GM20000 (cell line): ENCODE data around the gene ZMAT5.

Experiments
- DNase-seq: peaks from one replicate; pipeline ENCODE4 v3.0.0; 2012; ENCODE audit warnings: low spot score
- TF ChIP-seq, protein P1 (sequence below): IDR thresholded peaks from 2 replicates; pipeline ENCODE4 v1.5.1; 2012; ENCODE audit warnings: mild to moderate bottlenecking, control low read depth; ENCODE audit errors: extremely low read depth, missing control alignments

The ZMAT5 gene

DNA sequence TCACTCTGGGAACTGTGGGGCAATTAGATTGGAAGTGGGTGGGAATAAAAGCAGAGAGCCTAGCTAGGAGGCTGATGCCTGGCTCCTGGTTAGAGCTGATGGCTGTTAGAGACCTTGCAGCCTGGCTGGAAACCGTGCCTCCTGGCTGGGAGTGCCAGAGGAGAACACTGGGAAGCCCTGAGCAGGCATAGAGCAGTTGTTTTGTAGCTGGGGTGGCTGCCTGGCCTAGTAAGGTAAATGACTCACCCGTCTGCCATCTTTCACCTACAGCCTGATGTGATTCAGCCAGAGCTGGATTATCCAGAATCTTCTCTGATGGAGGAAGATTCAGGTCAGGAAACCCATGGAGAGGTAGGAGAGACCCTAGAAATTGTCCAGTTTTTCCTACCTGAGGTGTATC is 6.4 kb upstream of the ZMAT5 start:
- no peak for DNase-seq
- TF ChIP-seq, protein P1, sequence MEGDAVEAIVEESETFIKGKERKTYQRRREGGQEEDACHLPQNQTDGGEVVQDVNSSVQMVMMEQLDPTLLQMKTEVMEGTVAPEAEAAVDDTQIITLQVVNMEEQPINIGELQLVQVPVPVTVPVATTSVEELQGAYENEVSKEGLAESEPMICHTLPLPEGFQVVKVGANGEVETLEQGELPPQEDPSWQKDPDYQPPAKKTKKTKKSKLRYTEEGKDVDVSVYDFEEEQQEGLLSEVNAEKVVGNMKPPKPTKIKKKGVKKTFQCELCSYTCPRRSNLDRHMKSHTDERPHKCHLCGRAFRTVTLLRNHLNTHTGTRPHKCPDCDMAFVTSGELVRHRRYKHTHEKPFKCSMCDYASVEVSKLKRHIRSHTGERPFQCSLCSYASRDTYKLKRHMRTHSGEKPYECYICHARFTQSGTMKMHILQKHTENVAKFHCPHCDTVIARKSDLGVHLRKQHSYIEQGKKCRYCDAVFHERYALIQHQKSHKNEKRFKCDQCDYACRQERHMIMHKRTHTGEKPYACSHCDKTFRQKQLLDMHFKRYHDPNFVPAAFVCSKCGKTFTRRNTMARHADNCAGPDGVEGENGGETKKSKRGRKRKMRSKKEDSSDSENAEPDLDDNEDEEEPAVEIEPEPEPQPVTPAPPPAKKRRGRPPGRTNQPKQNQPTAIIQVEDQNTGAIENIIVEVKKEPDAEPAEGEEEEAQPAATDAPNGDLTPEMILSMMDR: no peak

DNA sequence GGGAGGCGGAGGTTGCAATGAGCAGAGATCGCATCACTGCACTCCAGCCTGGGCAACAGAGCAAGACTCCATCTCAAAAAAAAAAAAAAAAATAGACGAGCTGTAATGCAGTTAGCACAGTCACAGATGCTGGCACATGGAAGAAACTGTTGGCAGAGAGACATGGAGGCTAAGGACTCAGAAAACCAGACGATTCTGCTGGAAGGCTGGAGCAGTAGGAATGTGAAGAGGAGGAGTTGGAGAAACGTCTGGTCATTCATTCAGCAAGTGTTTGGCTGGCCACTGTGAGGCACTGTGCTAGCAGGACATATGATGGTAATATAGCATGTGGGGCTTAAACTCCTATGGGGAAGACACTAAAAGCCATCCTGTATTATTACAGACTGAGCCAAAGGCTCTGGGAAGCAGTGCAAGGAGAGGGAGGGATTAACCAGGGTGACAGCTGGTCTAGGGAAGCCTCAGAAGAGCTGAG is 5.4 kb upstream of the ZMAT5 start:
- TF ChIP-seq, protein P1: no peak
- no peak for DNase-seq

DNA sequence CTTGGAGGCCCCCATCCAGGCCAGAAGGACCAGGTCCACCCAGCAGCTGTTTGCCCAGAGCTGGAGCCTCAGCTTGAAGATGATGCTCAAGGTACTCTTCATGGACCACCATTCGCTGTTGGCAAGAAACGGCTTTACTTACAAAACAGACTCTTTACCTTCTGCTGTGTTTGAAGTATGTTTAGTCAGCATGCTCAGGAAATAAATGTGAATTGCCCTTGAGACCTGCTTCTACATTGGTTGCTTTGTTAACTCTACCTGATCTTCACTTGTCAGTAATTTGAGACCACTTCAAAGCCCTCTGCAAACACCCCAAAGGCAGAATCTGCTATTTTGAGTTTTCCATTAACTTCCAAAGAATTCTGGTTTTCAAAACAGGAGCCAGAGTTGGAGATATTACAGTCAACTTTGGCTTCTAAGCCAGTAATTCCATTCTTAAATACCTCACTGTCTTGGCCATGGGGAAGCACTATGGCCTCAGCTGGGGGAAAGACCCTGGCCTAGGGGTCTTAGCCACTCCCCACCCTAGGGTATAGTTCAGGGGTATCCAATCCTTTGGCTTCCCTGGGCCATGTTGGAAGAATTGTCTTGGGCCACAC is 3.0 kb upstream of the ZMAT5 start:
- TF ChIP-seq, protein P1: no peak
- DNase-seq: no peak

DNA sequence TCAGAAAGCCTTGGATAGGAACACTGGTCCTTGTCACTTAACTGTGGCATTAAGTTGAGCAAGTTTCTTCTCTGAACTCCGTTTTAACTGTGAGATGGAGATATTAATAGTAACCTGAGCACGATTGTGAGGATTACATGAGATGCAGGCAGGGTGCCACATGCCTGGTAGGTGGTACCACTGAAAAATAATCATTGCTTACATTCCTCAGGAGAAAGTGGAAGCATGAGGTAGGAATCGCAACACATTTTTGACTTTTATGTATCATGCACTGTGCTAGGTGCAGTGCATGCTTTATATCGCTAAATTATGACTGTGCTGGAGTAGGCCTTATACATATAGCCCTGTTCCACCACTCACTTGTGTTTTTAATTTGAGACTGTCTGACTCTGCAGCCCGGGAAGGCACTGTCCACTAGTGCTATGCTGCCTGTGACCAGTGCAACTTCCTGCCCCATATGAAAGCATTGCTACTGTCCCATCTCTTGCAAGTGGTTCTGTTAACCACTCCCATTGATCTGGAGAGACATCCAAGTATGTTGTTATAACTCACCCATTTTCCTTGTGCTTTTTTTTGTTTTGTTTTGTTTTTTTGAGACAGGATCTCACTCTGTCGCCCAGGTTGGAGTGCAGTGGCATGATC is 1.4 kb upstream of the ZMAT5 start:
- TF ChIP-seq, protein P1: no peak
- DNase-seq: no peak

DNA sequence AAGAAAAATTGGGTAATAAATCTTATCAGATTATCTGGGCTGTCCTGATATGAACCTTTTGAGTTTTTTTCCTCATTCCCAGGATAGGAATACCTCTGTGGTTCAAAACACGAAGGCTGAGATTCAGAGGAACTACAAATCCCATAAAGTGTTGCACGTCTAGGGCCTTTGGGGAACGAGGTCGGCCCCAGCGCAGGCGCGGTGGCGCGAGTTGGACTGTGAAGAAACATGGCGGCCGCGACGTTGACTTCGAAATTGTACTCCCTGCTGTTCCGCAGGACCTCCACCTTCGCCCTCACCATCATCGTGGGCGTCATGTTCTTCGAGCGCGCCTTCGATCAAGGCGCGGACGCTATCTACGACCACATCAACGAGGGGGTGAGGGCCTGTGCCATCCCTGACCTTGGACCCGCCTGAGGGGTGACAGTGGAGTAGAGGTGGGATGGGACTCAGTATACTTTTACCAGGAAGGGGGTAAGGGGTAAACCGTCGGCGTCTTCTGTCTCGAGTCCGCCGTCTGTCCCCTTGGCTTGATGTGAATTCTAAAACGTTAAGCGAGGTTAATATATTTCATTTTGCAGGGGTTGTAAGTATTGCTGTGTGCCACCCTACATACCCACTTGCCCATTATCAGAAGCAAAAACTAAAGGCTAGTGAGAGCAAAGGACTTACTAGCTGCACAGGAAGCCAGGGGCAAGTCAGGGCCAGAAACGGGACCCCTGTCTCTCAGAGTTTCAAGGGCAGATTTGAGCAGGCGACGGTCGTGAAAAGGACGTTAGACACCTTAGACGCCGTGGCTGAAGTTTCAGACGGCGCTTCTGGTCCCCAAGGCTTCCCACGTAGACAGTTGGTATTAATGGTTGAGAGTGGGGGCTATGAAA is 604 bp upstream of the ZMAT5 start, which contains the start of gene UQCR10:
Gene UQCR10 (plus strand): TSS at position 199 of the 881 bp plus-strand sequence. CDS start 30 bp downstream, at position 229.
- peak; percentile 90 for DNase-seq
- TF ChIP-seq, protein P1: no peak

DNA sequence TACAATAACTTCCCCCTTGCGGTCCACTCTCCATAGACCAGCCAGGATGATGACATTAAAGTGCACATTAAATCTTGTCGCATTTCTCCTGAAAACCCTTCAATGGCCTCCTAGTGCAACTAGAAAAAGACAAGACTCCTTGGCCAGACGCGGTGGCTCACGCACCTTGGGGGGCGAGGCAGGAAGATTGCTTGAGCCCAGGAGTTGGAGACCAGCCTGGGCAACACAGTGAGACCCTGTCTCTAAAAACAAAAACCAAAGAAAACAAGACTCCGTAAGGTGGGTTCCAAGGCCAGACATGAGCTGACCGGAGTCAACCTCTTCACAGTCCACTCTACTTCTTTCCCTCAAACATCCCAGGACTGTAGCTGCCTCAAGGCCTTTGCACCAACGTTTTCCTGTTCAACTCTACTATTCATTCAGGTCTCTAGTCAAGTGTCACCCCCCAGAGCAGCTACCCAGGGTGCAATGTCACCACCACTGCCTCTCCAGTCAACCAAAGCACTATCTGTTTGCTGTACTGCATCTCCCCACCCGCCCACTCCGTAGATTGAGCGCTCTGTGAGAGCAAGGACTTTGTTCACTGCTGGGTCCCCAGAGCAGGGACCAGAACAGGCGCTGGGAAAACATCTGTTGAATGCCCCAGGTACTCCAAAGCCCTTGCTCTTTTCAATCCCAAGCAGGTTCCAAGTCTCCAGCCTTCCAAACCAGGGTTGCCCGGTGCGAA is 739 bp downstream of the ZMAT5 start:
- peak; percentile 36 for DNase-seq
- TF ChIP-seq, protein P1: no peak
